ENCODE measurements around the gene MBD3. TPM values are rescaled to one million over a fixed set of nuclear protein-coding genes. Genes with fewer than 3 reads are reported as not detected.

The MBD3 gene
- total RNA-seq, 2 experiments from 2014 or later = 34.3 to 35.2 TPM

- no peak for DNase-seq
- Mint-ChIP-seq H3K9me3 (no peaks in the 10 kb centered on the region), H3K27ac (no peak overlapping the region), H3K27me3 (peaks cover 4% of the 10 kb centered on the region), H3K4me1 (ENCODE audit: low read depth) (peaks cover 4% of the 10 kb centered on the region), H3K36me3 (ENCODE audit: low read depth) (peaks cover 4% of the 10 kb centered on the region), H3K4me3 (no peak overlapping the region)
- no peak for ATAC-seq (ENCODE audit: poor library complexity)
- no peak overlapping the region for H3K27ac ChIP-seq (ENCODE audit: low read depth in 1 of 2, low read length in 2 of 2)
- TF ChIP-seq CTCF (IDR thresholded peaks at IDR 0.05) = no peak
- POLR2A ChIA-PET = no interaction called here
- CTCF ChIA-PET = interaction anchor here (1.5 kb wide), 1 partner anchor 20 kb away, joined by 3 read pairs; no protein-coding TSS in a partner anchor
- no peaks in the 10 kb centered on the region for H3K9me3 ChIP-seq (ENCODE audit: control insufficient read depth in 1 of 2, insufficient read depth in 1 of 2, low read length in 2 of 2)
- H3K27me3 ChIP-seq (ENCODE audit: control insufficient read depth in 1 of 2, insufficient read depth in 2 of 2, low read length in 2 of 2) = no peaks in the 10 kb centered on the region
- intact Hi-C loops (cut with DNase I, micrococcal nuclease) = loop anchor here in 1 of 2 experiments (1.0 kb wide), 1 partner anchor 83 kb away; no protein-coding TSS in a partner anchor
- peaks cover 13% of the 10 kb centered on the region for H3K4me1 ChIP-seq (ENCODE audit: insufficient read depth, low read length)
- no peaks in the 10 kb centered on the region for H3K36me3 ChIP-seq (ENCODE audit: insufficient read depth, low read length)
- no peak overlapping the region for H3K4me3 ChIP-seq (ENCODE audit: low read length)
Measured at GRCh38 chr19:1570836-1571235, 21.8 kb downstream of the MBD3 start.

GRCh38 chr19:1569997-1570396 is 22.7 kb downstream of the MBD3 start:
- POLR2A ChIA-PET = interaction anchor here (1.1 kb wide), 1 partner anchor 36 kb away, joined by 4 read pairs; no protein-coding TSS in a partner anchor
- intact Hi-C loops (cut with DNase I, micrococcal nuclease) = loop anchor here in 1 of 2 experiments (1.0 to 2.0 kb wide), 3 partner anchors 21 to 84 kb away; no protein-coding TSS in a partner anchor
- CTCF ChIA-PET = interaction anchor here (1.5 kb wide), 1 partner anchor 21 kb away, joined by 3 read pairs; no protein-coding TSS in a partner anchor
- Mint-ChIP-seq H3K4me3 (peak overlapping the region; percentile 78), H3K27ac (no peak overlapping the region), H3K4me1 (ENCODE audit: low read depth) (peaks cover 4% of the 10 kb centered on the region), H3K9me3 (no peaks in the 10 kb centered on the region), H3K36me3 (ENCODE audit: low read depth) (no peaks in the 10 kb centered on the region), H3K27me3 (peaks cover 4% of the 10 kb centered on the region)
- Histone ChIP-seq H3K4me3 (ENCODE audit: low read length) (no peak overlapping the region), H3K4me1 (ENCODE audit: insufficient read depth, low read length) (peaks cover 13% of the 10 kb centered on the region), H3K36me3 (ENCODE audit: insufficient read depth, low read length) (no peaks in the 10 kb centered on the region), H3K27me3 (ENCODE audit: control insufficient read depth in 1 of 2, insufficient read depth in 2 of 2, low read length in 2 of 2) (no peaks in the 10 kb centered on the region), H3K9me3 (ENCODE audit: control insufficient read depth in 1 of 2, insufficient read depth in 1 of 2, low read length in 2 of 2) (no peaks in the 10 kb centered on the region), H3K27ac (ENCODE audit: low read depth in 1 of 2, low read length in 2 of 2) (no peak overlapping the region)
- DNase-seq (no peak), ATAC-seq (ENCODE audit: poor library complexity) (no peak)
- TF ChIP-seq CTCF (IDR thresholded peaks at IDR 0.05) = peak; percentile 24

GRCh38 chr19:1568320-1569019 is 24.2 kb downstream of the MBD3 start, which contains the start of gene MEX3D:
Gene MEX3D, minus strand, starts transcription at chr19:1568325. Its CDS starts 267 bp downstream, at chr19:1568058.
- H3K9me3 Mint-ChIP-seq = no peaks in the 10 kb centered on the region
- intact Hi-C loops (cut with DNase I, micrococcal nuclease) = loop anchor here in 1 of 2 experiments (1.0 to 2.0 kb wide), 3 partner anchors 22 to 83 kb away; partner anchors contain the start of gene UQCR11
- peaks cover 13% of the 10 kb centered on the region for H3K4me1 ChIP-seq (ENCODE audit: insufficient read depth, low read length)
- H3K27me3 ChIP-seq (ENCODE audit: control insufficient read depth in 1 of 2, insufficient read depth in 2 of 2, low read length in 2 of 2) = no peaks in the 10 kb centered on the region
- H3K9me3 ChIP-seq (ENCODE audit: control insufficient read depth in 1 of 2, insufficient read depth in 1 of 2, low read length in 2 of 2) = no peaks in the 10 kb centered on the region
- no peak within 1 kb of the TSS for H3K27ac ChIP-seq (ENCODE audit: low read depth in 1 of 2, low read length in 2 of 2)
- peak within 1 kb of the TSS; percentile 32 for H3K4me3 ChIP-seq (ENCODE audit: low read length)
- no peak for TF ChIP-seq CTCF (IDR thresholded peaks at IDR 0.05)
- ATAC-seq (ENCODE audit: poor library complexity) (peak; percentile 89), DNase-seq (peak; percentile 68 to 96 (median 83))
- H3K4me1 Mint-ChIP-seq (ENCODE audit: low read depth) = peaks cover 4% of the 10 kb centered on the region
- no peaks in the 10 kb centered on the region for H3K36me3 ChIP-seq (ENCODE audit: insufficient read depth, low read length)
- ChIA-PET POLR2A (interaction anchor here (0.6 kb wide), 1 partner anchor 25 kb away, joined by 3 read pairs; no protein-coding TSS in a partner anchor), CTCF (no interaction called here)
- peak within 1 kb of the TSS; percentile 45 for H3K4me3 Mint-ChIP-seq
- H3K27ac Mint-ChIP-seq = no peak within 1 kb of the TSS
- H3K36me3 Mint-ChIP-seq (ENCODE audit: low read depth) = no peaks in the 10 kb centered on the region
- H3K27me3 Mint-ChIP-seq = peaks cover 4% of the 10 kb centered on the region
